K562 (cell line): ENCODE results near the gene CENPC. TPM values are rescaled to one million over a fixed set of nuclear protein-coding genes. Genes with fewer than 3 reads are reported as not detected.

Experiments used
- ATAC-seq: fragments of 200-7000 bp; cut with Tn5 transposase; 3 replicates; pipeline ENCODE4 v1.9.1; 2020; ENCODE audit warnings: moderate library complexity
- BruUV-seq: library from RNA; stranded (reverse); fragments of 400-500 nt; replicated peaks from 2 replicates; lab custom pipeline; 2021; lab: Mats Ljungman, UMichigan
- CTCF ChIA-PET: fragments of 300-600 bp; formaldehyde crosslinking; extraction: SDS; loops from one replicate; lab custom pipeline; 2021; ENCODE audit warnings: low intra/inter-chr PET ratio; lab: Yijun Ruan, JAX
- POLR2A ChIA-PET: fragments of 300-600, 350-650 bp; sonication (Branson Sonifier 250); formaldehyde crosslinking; extraction: SDS; loops from one replicate; lab custom pipeline; 2021; ENCODE audit warnings: antibody characterized with exemption, inconsistent platforms; lab: Yijun Ruan, JAX
- DNase-seq, 4 experiments: peaks; one replicate each; pipeline versions ENCODE4 v3.0.0 to v3.0.0-alpha.2; 2011 to 2018; ENCODE audit warnings: low spot score in 3 of 4, mixed read lengths in 3 of 4; ENCODE audit errors: extremely low read depth in 1 of 4
- FAIRE-seq: peaks from 2 replicates; lab custom pipeline; 2011; peaks lifted over from hg19 to GRCh38; lab: Jason Lieb, UNC
- H2AFZ ChIP-seq: 2 replicates; pipeline ENCODE4 v1.6.0; 2011; ENCODE audit warnings: low read depth, low read length, control low read depth, inconsistent platforms
- H3K27ac ChIP-seq: fragments of 200-600 bp; 3 replicates; pipeline ENCODE4 v1.8.0; 2011; ENCODE audit warnings: low read depth, mild to moderate bottlenecking, control low read depth, inconsistent platforms, low read length, moderate library complexity, mixed read lengths; ENCODE audit errors: extremely low read depth
- H3K27me3 ChIP-seq, 2 experiments: fragments of 300-600 bp in 1 of 2; 2 replicates in 1 of 2; 3 replicates in 1 of 2; pipeline versions ENCODE4 v1.6.0 to v1.8.0; 2011; ENCODE audit warnings: inconsistent platforms in 2 of 2, low read length in 2 of 2, mild to moderate bottlenecking in 1 of 2, mixed read lengths in 1 of 2, moderate library complexity in 1 of 2; ENCODE audit not compliant: control insufficient read depth in 2 of 2, insufficient read depth in 2 of 2
- H3K36me3 ChIP-seq: fragments of 300-600 bp; 3 replicates; pipeline ENCODE4 v1.8.0; 2011; ENCODE audit warnings: mild to moderate bottlenecking, low read length, inconsistent platforms; ENCODE audit not compliant: control insufficient read depth, insufficient read depth
- H3K4me1 ChIP-seq, 2 experiments: fragments of 200-600 bp in 1 of 2; replicated peaks in 1 of 2; 2 replicates in 1 of 2; 3 replicates in 1 of 2; pipeline versions ENCODE4 v1.5.1 to v1.8.0; 2011; ENCODE audit warnings: inconsistent platforms in 2 of 2, low read length in 2 of 2, mild to moderate bottlenecking in 1 of 2, mixed read lengths in 1 of 2, moderate library complexity in 1 of 2; ENCODE audit not compliant: control insufficient read depth in 2 of 2, insufficient read depth in 2 of 2
- H3K4me2 ChIP-seq: 2 replicates; pipeline ENCODE4 v1.6.1; 2011; ENCODE audit warnings: low read length, control low read depth, inconsistent platforms, mixed read lengths; ENCODE audit not compliant: insufficient read depth
- H3K4me3 ChIP-seq: fragments of 200-600 bp; sonication (generic), shearing (Covaris generic); 2 replicates; pipeline ENCODE4 v1.5.1; 2016; ENCODE audit warnings: control low read depth, inconsistent platforms
- H3K79me2 ChIP-seq: fragments of 200-600 bp; 3 replicates; pipeline ENCODE4 v1.8.0; 2011; ENCODE audit warnings: low read length, inconsistent platforms; ENCODE audit not compliant: control insufficient read depth, insufficient read depth
- H3K9ac ChIP-seq, 2 experiments: 2 replicates each; pipeline versions ENCODE4 v1.6.0 to v1.6.1; 2011; ENCODE audit warnings: low read depth in 2 of 2, low read length in 2 of 2, control low read depth in 1 of 2, inconsistent platforms in 1 of 2, mild to moderate bottlenecking in 1 of 2, mixed read lengths in 1 of 2; ENCODE audit not compliant: insufficient read depth in 1 of 2
- H3K9me1 ChIP-seq: one replicate; pipeline ENCODE4 v1.6.0; 2011; ENCODE audit warnings: inconsistent platforms, mild to moderate bottlenecking, low read length, moderate library complexity; ENCODE audit not compliant: control insufficient read depth, insufficient read depth
- H3K9me3 ChIP-seq: replicated peaks from 2 replicates; pipeline ENCODE4 v1.5.1; 2011; ENCODE audit warnings: low read depth, low read length, inconsistent platforms; ENCODE audit not compliant: control insufficient read depth, insufficient read depth
- H4K20me1 ChIP-seq: replicated peaks from 2 replicates; pipeline ENCODE4 v1.6.1; 2011; ENCODE audit warnings: low read length, inconsistent platforms, mixed read lengths; ENCODE audit not compliant: control insufficient read depth, insufficient read depth
- AFF1 ChIP-seq, 2 experiments: fragments of 450-650 bp; IDR thresholded peaks; 2 replicates each; pipeline ENCODE4 v1.6.1; 2018; ENCODE audit warnings: mild to moderate bottlenecking in 2 of 2, low read depth in 1 of 2; ENCODE audit not compliant: partially characterized antibody in 2 of 2
- ARID1B ChIP-seq: fragments of 450-650 bp; IDR thresholded peaks from 2 replicates; pipeline ENCODE4 v1.6.1; 2016; ENCODE audit warnings: antibody characterized with exemption, mild to moderate bottlenecking, inconsistent platforms
- ATF1 ChIP-seq, 2 experiments: fragments of 450-650 bp in 1 of 2; IDR thresholded peaks; 2 replicates each; pipeline ENCODE4 v1.6.1; 2016; ENCODE audit warnings: missing compliant biosample characterization in 1 of 2, missing genetic modification characterization in 1 of 2
- CBX2 ChIP-seq: fragments of 200-600 bp; sonication (generic); IDR thresholded peaks from one replicate; pipeline ENCODE4 v1.6.1; 2012; ENCODE audit warnings: mild to moderate bottlenecking, low read length, inconsistent platforms; ENCODE audit not compliant: insufficient read depth, poor library complexity, severe bottlenecking
- GATAD2A ChIP-seq: fragments of 450-650 bp; IDR thresholded peaks from 2 replicates; pipeline ENCODE4 v1.6.1; 2017
- MTA2 ChIP-seq: fragments of 450-650 bp; IDR thresholded peaks from 2 replicates; pipeline ENCODE4 v1.6.1; 2016; ENCODE audit warnings: low read depth
- PCBP1 ChIP-seq: fragments of 200-400 bp; formaldehyde crosslinking; IDR thresholded peaks from 2 replicates; pipeline ENCODE4 v1.6.1; 2018; ENCODE audit warnings: mild to moderate bottlenecking, low read depth, low read length; ENCODE audit not compliant: poor library complexity, severe bottlenecking
- RBFOX2 ChIP-seq: fragments of 200-400 bp; formaldehyde crosslinking; IDR thresholded peaks from 2 replicates; pipeline ENCODE4 v1.6.1; 2017; ENCODE audit warnings: low read depth, mild to moderate bottlenecking, low read length, moderate library complexity
- SP1 ChIP-seq: sonication (generic); formaldehyde crosslinking; IDR thresholded peaks from 2 replicates; pipeline ENCODE4 v1.8.1; 2022; ENCODE audit warnings: mild to moderate bottlenecking, missing genetic modification reagents
- SRF ChIP-seq, 2 experiments: fragments of 250-450, 450-650 bp in 1 of 2; sonication (Bioruptor Pico) in 1 of 2; sonication (generic) in 1 of 2; formaldehyde crosslinking; IDR thresholded peaks; 2 replicates each; pipeline versions ENCODE4 v1.5.0 to v1.5.1; 2020 to 2022; ENCODE audit warnings: mild to moderate bottlenecking in 1 of 2, missing genetic modification reagents in 1 of 2
- ZNF583 ChIP-seq: fragments of 250-450 bp; sonication (Bioruptor Pico); IDR thresholded peaks from 2 replicates; pipeline ENCODE4 v1.4.0; 2020
- WGBS: fragments of 100-300 bp; shearing (Covaris generic); methylation state at CpG from one replicate; pipeline ENCODE4 v1.1.6; 2016; ENCODE audit warnings: low coverage, mixed read lengths; ENCODE audit not compliant: insufficient coverage; ENCODE audit errors: missing lambda C conversion rate; 5-methylcytosine and 5-hydroxymethylcytosine counted together
- in situ Hi-C: fragments of 300-500 bp; cut with MboI; formaldehyde crosslinking; loops from 4 replicates; pipeline ENCODE4 v1.15.0; 2018; ENCODE audit warnings: inconsistent platforms, mixed read lengths
- intact Hi-C: fragments of 100-400 bp; cut with micrococcal nuclease; formaldehyde crosslinking; loops from 2 replicates; pipeline ENCODE4 v1.14.2; 2022
- polyA plus RNA-seq, 8 experiments: library from polyadenylated mRNA; depleted of rRNA in 4 of 8; stranded (reverse) in 5 of 8; unstranded in 3 of 8; fragments of >200 nt; fragmentation: Nextera tagmentation in 2 of 8; fragmentation: Illumina TruSeq in 1 of 8; extraction: Ambion mirVana in 2 of 8; extraction: Trizol in 1 of 8; gene quantifications; 2 replicates each; pipeline versions ENCODE4 v1.2.1 to v1.2.3, GENCODE V29; 2011 to 2014; ENCODE audit warnings: inconsistent platforms in 1 of 8, missing spikeins in 1 of 8
- total RNA-seq, 7 experiments: library from RNA; depleted of rRNA in 6 of 7; stranded (reverse); fragments of >200 nt in 6 of 7; fragmentation: Illumina TruSeq in 2 of 7; extraction: Trizol in 2 of 7; gene quantifications; 2 replicates each; pipeline versions ENCODE4 v1.2.1 to v1.2.3, GENCODE V29; 2011 to 2021; ENCODE audit warnings: low replicate concordance in 1 of 7
- TF ChIP-seq, protein P1 (sequence below): sonication (generic); formaldehyde crosslinking; IDR thresholded peaks from 2 replicates; pipeline ENCODE4 v1.8.1; 2022; ENCODE audit warnings: missing genetic modification reagents
- TF ChIP-seq, protein P2 (sequence below): fragments of 250-450 bp; sonication (Bioruptor Pico); IDR thresholded peaks from 2 replicates; pipeline ENCODE4 v1.4.0; 2020; ENCODE audit warnings: mild to moderate bottlenecking, moderate library complexity

CENPC gene
- total and polyA plus RNA-seq, 9 of the 15 experiments (the other 6 are each of a cell fraction or from before 2014, with no cell fraction given), result 18.1 to 48.5 (median 30.8) TPM

GRCh38 chr4:67539830-67540229 lies 5.5 kb downstream of the CENPC start:
- WGBS, result 100% methylated on average over 1 of the region's 1 CpG
- no peak for FAIRE-seq
- intact Hi-C loops, result loop anchor here (10.0 kb wide), 1 partner anchor 815 kb away; the partner anchor contains the start of gene YTHDC1
- ChIA-PET CTCF (no interaction called here), POLR2A (interaction anchor here (0.9 kb wide), 1 partner anchor 37 kb away, joined by 3 read pairs; no protein-coding TSS in a partner anchor)
- peaks cover 0 to 5% of the 10 kb centered on the region in 2 experiments; a peak in 2 of 5 replicates for H3K4me1 ChIP-seq
- no peaks in the 10 kb centered on the region for H4K20me1 ChIP-seq
- H3K9me3 ChIP-seq, result no peaks in the 10 kb centered on the region
- H3K27me3 ChIP-seq, result no peaks in the 10 kb centered on the region
- H3K9me1 ChIP-seq, result no peaks in the 10 kb centered on the region
- peaks cover 64% of the 10 kb centered on the region for H3K79me2 ChIP-seq
- H3K9ac ChIP-seq, result no peak overlapping the region
- H3K4me2 ChIP-seq, result no peak overlapping the region
- in situ Hi-C loops, result no loop called here
- no peak overlapping the region for H3K4me3 ChIP-seq
- DNase-seq, result no peak
- no peak for ATAC-seq
- no peak overlapping the region for H2AFZ ChIP-seq
- no peak overlapping the region for H3K27ac ChIP-seq
- H3K36me3 ChIP-seq, result peaks cover 87% of the 10 kb centered on the region
- no TSS peak for BruUV-seq
- TF ChIP-seq, protein P1, sequence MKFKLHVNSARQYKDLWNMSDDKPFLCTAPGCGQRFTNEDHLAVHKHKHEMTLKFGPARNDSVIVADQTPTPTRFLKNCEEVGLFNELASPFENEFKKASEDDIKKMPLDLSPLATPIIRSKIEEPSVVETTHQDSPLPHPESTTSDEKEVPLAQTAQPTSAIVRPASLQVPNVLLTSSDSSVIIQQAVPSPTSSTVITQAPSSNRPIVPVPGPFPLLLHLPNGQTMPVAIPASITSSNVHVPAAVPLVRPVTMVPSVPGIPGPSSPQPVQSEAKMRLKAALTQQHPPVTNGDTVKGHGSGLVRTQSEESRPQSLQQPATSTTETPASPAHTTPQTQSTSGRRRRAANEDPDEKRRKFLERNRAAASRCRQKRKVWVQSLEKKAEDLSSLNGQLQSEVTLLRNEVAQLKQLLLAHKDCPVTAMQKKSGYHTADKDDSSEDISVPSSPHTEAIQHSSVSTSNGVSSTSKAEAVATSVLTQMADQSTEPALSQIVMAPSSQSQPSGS (CRISPR knock-in tag), result no peak
- TF ChIP-seq GATAD2A (no peak), ATF1 (CRISPR knock-in tag; IDR thresholded peaks at IDR 0.05) (no peak), ATF1 (tag; IDR thresholded peaks at IDR 0.05) (no peak), ZNF583 (CRISPR knock-in tag) (no peak), PCBP1 (no peak), CBX2 (no peak), MTA2 (no peak), SRF (CRISPR knock-in tag; IDR thresholded peaks at IDR 0.05) (no peak), ARID1B (no peak), RBFOX2 (no peak), SP1 (CRISPR knock-in tag) (no peak), AFF1 (IDR thresholded peaks at IDR 0.05; ENCODE audit: low read depth in 1 of 2, partially characterized antibody in 2 of 2) (no peak)
- TF ChIP-seq, protein P2, sequence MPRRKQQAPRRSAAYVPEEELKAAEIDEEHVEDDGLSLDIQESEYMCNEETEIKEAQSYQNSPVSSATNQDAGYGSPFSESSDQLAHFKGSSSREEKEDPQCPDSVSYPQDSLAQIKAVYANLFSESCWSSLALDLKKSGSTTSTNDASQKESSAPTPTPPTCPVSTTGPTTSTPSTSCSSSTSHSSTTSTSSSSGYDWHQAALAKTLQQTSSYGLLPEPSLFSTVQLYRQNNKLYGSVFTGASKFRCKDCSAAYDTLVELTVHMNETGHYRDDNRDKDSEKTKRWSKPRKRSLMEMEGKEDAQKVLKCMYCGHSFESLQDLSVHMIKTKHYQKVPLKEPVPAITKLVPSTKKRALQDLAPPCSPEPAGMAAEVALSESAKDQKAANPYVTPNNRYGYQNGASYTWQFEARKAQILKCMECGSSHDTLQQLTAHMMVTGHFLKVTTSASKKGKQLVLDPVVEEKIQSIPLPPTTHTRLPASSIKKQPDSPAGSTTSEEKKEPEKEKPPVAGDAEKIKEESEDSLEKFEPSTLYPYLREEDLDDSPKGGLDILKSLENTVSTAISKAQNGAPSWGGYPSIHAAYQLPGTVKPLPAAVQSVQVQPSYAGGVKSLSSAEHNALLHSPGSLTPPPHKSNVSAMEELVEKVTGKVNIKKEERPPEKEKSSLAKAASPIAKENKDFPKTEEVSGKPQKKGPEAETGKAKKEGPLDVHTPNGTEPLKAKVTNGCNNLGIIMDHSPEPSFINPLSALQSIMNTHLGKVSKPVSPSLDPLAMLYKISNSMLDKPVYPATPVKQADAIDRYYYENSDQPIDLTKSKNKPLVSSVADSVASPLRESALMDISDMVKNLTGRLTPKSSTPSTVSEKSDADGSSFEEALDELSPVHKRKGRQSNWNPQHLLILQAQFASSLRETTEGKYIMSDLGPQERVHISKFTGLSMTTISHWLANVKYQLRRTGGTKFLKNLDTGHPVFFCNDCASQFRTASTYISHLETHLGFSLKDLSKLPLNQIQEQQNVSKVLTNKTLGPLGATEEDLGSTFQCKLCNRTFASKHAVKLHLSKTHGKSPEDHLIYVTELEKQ (CRISPR knock-in tag), result no peak
